Liver (tissue), 9 donors: ENCODE results near the gene LRRC61. TPM values are rescaled to one million over a fixed set of nuclear protein-coding genes. Genes with fewer than 3 reads are reported as not detected.
A peak's percentile ranks its signal among the peaks of the same experiment; 100 is the strongest.

ENCODE experiments used
- DNase-seq: peaks from one replicate; pipeline ENCODE4 v3.0.0-alpha.2; 2017; ENCODE audit warnings: low spot score
- H3K27ac ChIP-seq, 2 donors: one replicate each; pipeline ENCODE4 v1.7.0; 2013; ENCODE audit warnings: inconsistent platforms in 2 of 2, low read length in 2 of 2, control low read depth in 1 of 2, low read depth in 1 of 2, mild to moderate bottlenecking in 1 of 2
- H3K27me3 ChIP-seq, 4 donors: one replicate each; pipeline versions ENCODE4 v1.6.1 to v1.7.0; 2013; ENCODE audit warnings: low read length in 3 of 4, inconsistent platforms in 1 of 4, mild to moderate bottlenecking in 1 of 4, moderate library complexity in 1 of 4; ENCODE audit not compliant: control insufficient read depth in 4 of 4, insufficient read depth in 4 of 4
- H3K36me3 ChIP-seq, 4 donors: one replicate each; pipeline versions ENCODE4 v1.6.1 to v1.7.0; 2013; ENCODE audit warnings: low read length in 3 of 4, mild to moderate bottlenecking in 3 of 4, low read depth in 1 of 4, moderate library complexity in 1 of 4; ENCODE audit not compliant: control insufficient read depth in 4 of 4, insufficient read depth in 3 of 4
- H3K4me1 ChIP-seq, 4 donors: one replicate each; pipeline versions ENCODE4 v1.6.1 to v1.7.0; 2013; ENCODE audit warnings: low read length in 3 of 4, mild to moderate bottlenecking in 3 of 4, moderate library complexity in 1 of 4; ENCODE audit not compliant: control insufficient read depth in 4 of 4, insufficient read depth in 4 of 4
- H3K4me3 ChIP-seq, 3 donors: one replicate each; pipeline versions ENCODE4 v1.6.1 to v1.7.0; 2013; ENCODE audit warnings: low read length in 3 of 3, control low read depth in 1 of 3, low read depth in 1 of 3, mild to moderate bottlenecking in 1 of 3
- H3K9ac ChIP-seq, 2 donors: one replicate each; pipeline ENCODE4 v1.7.0; 2013; ENCODE audit warnings: low read length in 2 of 2, mild to moderate bottlenecking in 2 of 2, moderate library complexity in 2 of 2, control low read depth in 1 of 2, low read depth in 1 of 2
- H3K9me3 ChIP-seq, 4 donors: one replicate each; pipeline versions ENCODE4 v1.6.1 to v1.7.0; 2013; ENCODE audit warnings: low read length in 3 of 4; ENCODE audit not compliant: control insufficient read depth in 4 of 4
- EGR1 ChIP-seq, 2 donors: IDR thresholded peaks; 2 replicates each; pipeline ENCODE4 v1.6.1; 2016 to 2018; ENCODE audit warnings: antibody characterized with exemption in 2 of 2, low read depth in 2 of 2
- FOXA1 ChIP-seq: IDR thresholded peaks from 2 replicates; pipeline ENCODE4 v1.6.1; 2016; ENCODE audit warnings: antibody characterized with exemption
- FOXA2 ChIP-seq: IDR thresholded peaks from 2 replicates; pipeline ENCODE4 v1.6.1; 2016; ENCODE audit warnings: antibody characterized with exemption
- GABPA ChIP-seq, 2 donors: IDR thresholded peaks in 1 of 2; conservative IDR thresholded peaks in 1 of 2; 2 replicates each; pipeline ENCODE4 v1.6.1; 2016; ENCODE audit warnings: antibody characterized with exemption in 2 of 2, mild to moderate bottlenecking in 1 of 2, moderate library complexity in 1 of 2
- HNF4A ChIP-seq, 2 donors: conservative IDR thresholded peaks; 2 replicates each; pipeline ENCODE4 v1.6.1; 2016; ENCODE audit warnings: antibody characterized with exemption in 2 of 2, mild to moderate bottlenecking in 2 of 2
- HNF4G ChIP-seq: IDR thresholded peaks from 2 replicates; pipeline ENCODE4 v1.6.1; 2016; ENCODE audit warnings: antibody characterized with exemption
- JUND ChIP-seq, 2 donors: IDR thresholded peaks; 2 replicates each; pipeline ENCODE4 v1.6.1; 2016; ENCODE audit warnings: antibody characterized with exemption in 2 of 2
- MAX ChIP-seq: IDR thresholded peaks from 2 replicates; pipeline ENCODE4 v1.6.1; 2016; ENCODE audit warnings: antibody characterized with exemption
- NR2F2 ChIP-seq: IDR thresholded peaks from 2 replicates; pipeline ENCODE4 v1.6.1; 2016; ENCODE audit warnings: antibody characterized with exemption
- RAD21 ChIP-seq, 2 donors: IDR thresholded peaks; 2 replicates each; pipeline ENCODE4 v1.6.1; 2016; ENCODE audit warnings: antibody characterized with exemption in 2 of 2, mild to moderate bottlenecking in 2 of 2
- REST ChIP-seq: IDR thresholded peaks from 2 replicates; pipeline ENCODE4 v1.6.1; 2016; ENCODE audit warnings: antibody characterized with exemption, mild to moderate bottlenecking
- RXRA ChIP-seq, 2 donors: IDR thresholded peaks; 2 replicates each; pipeline ENCODE4 v1.6.1; 2017 to 2018; ENCODE audit warnings: antibody characterized with exemption in 2 of 2, mild to moderate bottlenecking in 1 of 2
- SP1 ChIP-seq: IDR thresholded peaks from 2 replicates; pipeline ENCODE4 v1.6.1; 2018; ENCODE audit warnings: antibody characterized with exemption, mild to moderate bottlenecking
- TAF1 ChIP-seq: conservative IDR thresholded peaks from 2 replicates; pipeline ENCODE4 v1.6.1; 2016; ENCODE audit warnings: antibody characterized with exemption, mild to moderate bottlenecking
- YY1 ChIP-seq: IDR thresholded peaks from 2 replicates; pipeline ENCODE4 v1.6.1; 2016; ENCODE audit warnings: antibody characterized with exemption, mild to moderate bottlenecking
- ZBTB33 ChIP-seq: IDR thresholded peaks from 2 replicates; pipeline ENCODE4 v1.6.1; 2016; ENCODE audit warnings: antibody characterized with exemption
- WGBS: extraction: QIAGEN DNeasy Blood & Tissue Kit; methylation state at CpG from one replicate; pipeline ENCODE4 v1.1.7; 2013; 5-methylcytosine and 5-hydroxymethylcytosine counted together
- polyA plus RNA-seq, 2 donors: library from polyadenylated mRNA; stranded (reverse) in 1 of 2; unstranded in 1 of 2; fragments of 200-250 nt in 1 of 2; fragments of >200 nt in 1 of 2; fragmentation: Nextera tagmentation in 1 of 2; extraction: Ambion mirVana in 1 of 2; gene quantifications; one replicate each; pipeline versions ENCODE4 v1.2.1 to v1.2.3, GENCODE V29; 2013 to 2015
- total RNA-seq, 2 donors: library from RNA; depleted of rRNA; stranded (reverse); fragments of >200 nt; gene quantifications; one replicate each; pipeline ENCODE4 v1.2.3, GENCODE V29; 2014
- TF ChIP-seq, protein P1 (sequence below): fragments of 150-350 bp; IDR thresholded peaks from 2 replicates; pipeline ENCODE4 v1.5.1; 2017; ENCODE audit warnings: improper control_type of control experiment, low read depth, low read length; ENCODE audit not compliant: missing input control
- TF ChIP-seq, protein P2 (sequence below): IDR thresholded peaks from 2 replicates; pipeline ENCODE4 v1.6.1; 2016; ENCODE audit warnings: antibody characterized with exemption
- donor health status: healthy.
- donor health status: healthy.
- donor health status: healthy.
- donor health status: healthy.
- donor health status: healthy.

The LRRC61 gene
- total and polyA plus RNA-seq, 4 donors = 12.0 to 21.0 (median 15.6) TPM

- WGBS = 6% methylated on average over 49 of the region's 49 CpGs
- H3K4me3 ChIP-seq = peak within 1 kb of the TSS; percentile 69 to 81 (median 74)
- H3K27me3 ChIP-seq = no peaks in the 10 kb centered on the region
- no peaks in the 10 kb centered on the region for H3K36me3 ChIP-seq
- TF ChIP-seq HNF4A (conservative IDR thresholded peaks at IDR 0.05) = peak in 1 of 2 donors; percentile 17
- TF ChIP-seq JUND (IDR thresholded peaks at IDR 0.05) = no peak
- TF ChIP-seq, protein P1, sequence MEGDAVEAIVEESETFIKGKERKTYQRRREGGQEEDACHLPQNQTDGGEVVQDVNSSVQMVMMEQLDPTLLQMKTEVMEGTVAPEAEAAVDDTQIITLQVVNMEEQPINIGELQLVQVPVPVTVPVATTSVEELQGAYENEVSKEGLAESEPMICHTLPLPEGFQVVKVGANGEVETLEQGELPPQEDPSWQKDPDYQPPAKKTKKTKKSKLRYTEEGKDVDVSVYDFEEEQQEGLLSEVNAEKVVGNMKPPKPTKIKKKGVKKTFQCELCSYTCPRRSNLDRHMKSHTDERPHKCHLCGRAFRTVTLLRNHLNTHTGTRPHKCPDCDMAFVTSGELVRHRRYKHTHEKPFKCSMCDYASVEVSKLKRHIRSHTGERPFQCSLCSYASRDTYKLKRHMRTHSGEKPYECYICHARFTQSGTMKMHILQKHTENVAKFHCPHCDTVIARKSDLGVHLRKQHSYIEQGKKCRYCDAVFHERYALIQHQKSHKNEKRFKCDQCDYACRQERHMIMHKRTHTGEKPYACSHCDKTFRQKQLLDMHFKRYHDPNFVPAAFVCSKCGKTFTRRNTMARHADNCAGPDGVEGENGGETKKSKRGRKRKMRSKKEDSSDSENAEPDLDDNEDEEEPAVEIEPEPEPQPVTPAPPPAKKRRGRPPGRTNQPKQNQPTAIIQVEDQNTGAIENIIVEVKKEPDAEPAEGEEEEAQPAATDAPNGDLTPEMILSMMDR = no peak
- no peak for TF ChIP-seq FOXA2
- TF ChIP-seq, protein P2, sequence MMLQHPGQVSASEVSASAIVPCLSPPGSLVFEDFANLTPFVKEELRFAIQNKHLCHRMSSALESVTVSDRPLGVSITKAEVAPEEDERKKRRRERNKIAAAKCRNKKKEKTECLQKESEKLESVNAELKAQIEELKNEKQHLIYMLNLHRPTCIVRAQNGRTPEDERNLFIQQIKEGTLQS = no peak
- TF ChIP-seq GABPA (IDR thresholded peaks at IDR 0.05 in 1 of 2, conservative IDR thresholded peaks at IDR 0.05 in 1 of 2) = no peak
- TF ChIP-seq NR2F2 = no peak
- no peak for TF ChIP-seq EGR1 (IDR thresholded peaks at IDR 0.05; ENCODE audit: low read depth in 2 of 2)
- no peak for TF ChIP-seq MAX
- no peak for TF ChIP-seq HNF4G
- TF ChIP-seq YY1 = no peak
- no peak for TF ChIP-seq FOXA1
- TF ChIP-seq TAF1 = no peak
- TF ChIP-seq RXRA (IDR thresholded peaks at IDR 0.05) = peak; percentile 28 to 41
- TF ChIP-seq ZBTB33 = peak; percentile 38
- peak; percentile 29 for TF ChIP-seq REST
- peak; percentile 4 to 41 for TF ChIP-seq RAD21 (IDR thresholded peaks at IDR 0.05)
- peak; percentile 46 for TF ChIP-seq SP1
- H3K9me3 ChIP-seq = no peaks in the 10 kb centered on the region
- peak; percentile 70 for DNase-seq
- H3K9ac ChIP-seq = peak within 1 kb of the TSS; percentile 65 to 76
- H3K4me1 ChIP-seq = peaks cover 23 to 61% (median 57%) of the 10 kb centered on the region in 4 donors
- peak within 1 kb of the TSS; percentile 75 to 94 for H3K27ac ChIP-seq
Observed at GRCh38 chr7:150341263-150342120, 18.3 kb downstream of the LRRC61 start, which contains the start of gene RARRES2. Gene RARRES2, minus strand, starts transcription at chr7:150341629. Its CDS starts 1,020 bp downstream, at chr7:150340609.
